Progenitor cell of endocrine pancreas (in vitro differentiated cells): ENCODE measurements around the gene ATF1. TPM values are rescaled to one million over a fixed set of nuclear protein-coding genes. Genes with fewer than 3 reads are reported as not detected.
A peak's percentile ranks its signal among the peaks of the same experiment; 100 is the strongest.
"Not testable (repeated sequence)": the region's sequence is repeated elsewhere in the genome, so short reads cannot be mapped to it uniquely, and the experiment has no call there.

Experiments
- DNase-seq: peaks from one replicate; pipeline ENCODE4 v3.0.0; 2021; ENCODE audit warnings: low spot score; ENCODE audit not compliant: unreplicated experiment
- H3K27ac Mint-ChIP-seq: 2 replicates; pipeline ENCODE4 v1.8.0; 2021; ENCODE audit warnings: mild to moderate bottlenecking, moderate library complexity, mixed read lengths
- H3K27me3 Mint-ChIP-seq: 2 replicates; pipeline ENCODE4 v1.8.0; 2021; ENCODE audit warnings: mixed read lengths
- H3K36me3 Mint-ChIP-seq: 2 replicates; pipeline ENCODE4 v1.8.0; 2022; ENCODE audit warnings: mixed read lengths; ENCODE audit not compliant: insufficient read depth
- H3K4me1 Mint-ChIP-seq: 2 replicates; pipeline ENCODE4 v1.8.0; 2021; ENCODE audit warnings: low read depth, mixed read lengths
- H3K4me3 Mint-ChIP-seq: 2 replicates; pipeline ENCODE4 v1.8.0; 2021; ENCODE audit warnings: low read depth, mild to moderate bottlenecking, moderate library complexity, mixed read lengths
- H3K9me3 Mint-ChIP-seq: 2 replicates; pipeline ENCODE4 v1.8.0; 2021; ENCODE audit warnings: low read depth, mixed read lengths
- total RNA-seq: library from RNA; stranded (reverse); gene quantifications from 2 replicates; pipeline ENCODE4 v1.2.1, GENCODE V29; 2021
- TF ChIP-seq, protein P1 (sequence below): fragments of 200-600 bp; sonication (generic); IDR thresholded peaks from one replicate; pipeline ENCODE4 v1.5.0; 2021; ENCODE audit warnings: antibody characterized with exemption, mild to moderate bottlenecking; ENCODE audit not compliant: unreplicated experiment

Gene ATF1
- total RNA-seq, 1 donor from 2014 or later = 30.1 TPM

- Mint-ChIP-seq H3K4me3 (no peak overlapping the region), H3K4me1 (peaks cover 11% of the 10 kb centered on the region), H3K27ac (no peak overlapping the region), H3K9me3 (no peaks in the 10 kb centered on the region), H3K27me3 (no peaks in the 10 kb centered on the region), H3K36me3 (peaks cover 9% of the 10 kb centered on the region)
- no peak for DNase-seq
- TF ChIP-seq, protein P1, sequence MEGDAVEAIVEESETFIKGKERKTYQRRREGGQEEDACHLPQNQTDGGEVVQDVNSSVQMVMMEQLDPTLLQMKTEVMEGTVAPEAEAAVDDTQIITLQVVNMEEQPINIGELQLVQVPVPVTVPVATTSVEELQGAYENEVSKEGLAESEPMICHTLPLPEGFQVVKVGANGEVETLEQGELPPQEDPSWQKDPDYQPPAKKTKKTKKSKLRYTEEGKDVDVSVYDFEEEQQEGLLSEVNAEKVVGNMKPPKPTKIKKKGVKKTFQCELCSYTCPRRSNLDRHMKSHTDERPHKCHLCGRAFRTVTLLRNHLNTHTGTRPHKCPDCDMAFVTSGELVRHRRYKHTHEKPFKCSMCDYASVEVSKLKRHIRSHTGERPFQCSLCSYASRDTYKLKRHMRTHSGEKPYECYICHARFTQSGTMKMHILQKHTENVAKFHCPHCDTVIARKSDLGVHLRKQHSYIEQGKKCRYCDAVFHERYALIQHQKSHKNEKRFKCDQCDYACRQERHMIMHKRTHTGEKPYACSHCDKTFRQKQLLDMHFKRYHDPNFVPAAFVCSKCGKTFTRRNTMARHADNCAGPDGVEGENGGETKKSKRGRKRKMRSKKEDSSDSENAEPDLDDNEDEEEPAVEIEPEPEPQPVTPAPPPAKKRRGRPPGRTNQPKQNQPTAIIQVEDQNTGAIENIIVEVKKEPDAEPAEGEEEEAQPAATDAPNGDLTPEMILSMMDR = no peak
Measured at GRCh38 chr12:50822082-50822481, 58.2 kb downstream of the ATF1 start.

DNA sequence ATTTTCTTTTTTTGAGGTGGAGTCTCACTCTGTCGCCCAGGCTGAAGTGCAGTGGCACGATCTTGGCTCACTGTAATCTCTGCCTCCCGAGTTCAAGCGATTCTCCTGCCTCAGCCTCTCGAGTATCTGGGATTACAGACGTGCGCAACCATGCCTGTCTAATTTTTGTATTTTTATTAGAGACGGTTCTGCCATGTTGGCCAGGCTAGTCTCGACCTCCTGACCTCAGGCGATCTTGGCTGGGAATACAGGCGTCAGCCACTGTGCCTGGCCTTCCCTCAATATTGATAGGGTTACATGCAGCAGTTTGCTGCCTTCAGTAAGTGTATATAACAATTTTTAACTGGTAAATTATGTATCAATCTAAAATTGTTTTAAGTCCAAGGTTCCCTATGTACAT is 59.8 kb downstream of the ATF1 start:
- not testable (repeated sequence) for DNase-seq, H3K27ac Mint-ChIP-seq, H3K27me3 Mint-ChIP-seq, H3K4me3 Mint-ChIP-seq, H3K9me3 Mint-ChIP-seq, H3K36me3 Mint-ChIP-seq
- peaks cover 11% of the 10 kb centered on the region for H3K4me1 Mint-ChIP-seq

GRCh38 chr12:50824914-50825313 is 61.0 kb downstream of the ATF1 start:
- Mint-ChIP-seq H3K27ac (peak overlapping the region; percentile 15), H3K4me3 (no peak overlapping the region), H3K9me3 (no peaks in the 10 kb centered on the region), H3K4me1 (peaks cover 11% of the 10 kb centered on the region), H3K27me3 (no peaks in the 10 kb centered on the region), H3K36me3 (no peaks in the 10 kb centered on the region)
- TF ChIP-seq, protein P1 = no peak
- DNase-seq = no peak

GRCh38 chr12:50825372-50825838 is 61.5 kb downstream of the ATF1 start:
- no peak overlapping the region for H3K27ac Mint-ChIP-seq
- H3K4me1 Mint-ChIP-seq = peaks cover 11% of the 10 kb centered on the region
- no peaks in the 10 kb centered on the region for H3K27me3 Mint-ChIP-seq
- no peak for DNase-seq
- no peaks in the 10 kb centered on the region for H3K36me3 Mint-ChIP-seq
- H3K9me3 Mint-ChIP-seq = no peaks in the 10 kb centered on the region
- H3K4me3 Mint-ChIP-seq = no peak overlapping the region
- TF ChIP-seq, protein P1 = peak; percentile 67

GRCh38 chr12:50828121-50828520 is 64.2 kb downstream of the ATF1 start:
- no peaks in the 10 kb centered on the region for H3K27me3 Mint-ChIP-seq
- H3K4me3 Mint-ChIP-seq = no peak overlapping the region
- no peaks in the 10 kb centered on the region for H3K36me3 Mint-ChIP-seq
- H3K27ac Mint-ChIP-seq = no peak overlapping the region
- TF ChIP-seq, protein P1 = no peak
- H3K4me1 Mint-ChIP-seq = peaks cover 9% of the 10 kb centered on the region
- no peak for DNase-seq
- peaks cover 10% of the 10 kb centered on the region for H3K9me3 Mint-ChIP-seq

GRCh38 chr12:50828886-50829285 is 65.0 kb downstream of the ATF1 start:
- TF ChIP-seq, protein P1 = no peak
- H3K4me3 Mint-ChIP-seq = no peak overlapping the region
- no peaks in the 10 kb centered on the region for H3K36me3 Mint-ChIP-seq
- no peak for DNase-seq
- H3K27ac Mint-ChIP-seq = peak overlapping the region; percentile 86
- H3K4me1 Mint-ChIP-seq = peaks cover 9% of the 10 kb centered on the region
- H3K27me3 Mint-ChIP-seq = no peaks in the 10 kb centered on the region
- peaks cover 15% of the 10 kb centered on the region for H3K9me3 Mint-ChIP-seq

DNA sequence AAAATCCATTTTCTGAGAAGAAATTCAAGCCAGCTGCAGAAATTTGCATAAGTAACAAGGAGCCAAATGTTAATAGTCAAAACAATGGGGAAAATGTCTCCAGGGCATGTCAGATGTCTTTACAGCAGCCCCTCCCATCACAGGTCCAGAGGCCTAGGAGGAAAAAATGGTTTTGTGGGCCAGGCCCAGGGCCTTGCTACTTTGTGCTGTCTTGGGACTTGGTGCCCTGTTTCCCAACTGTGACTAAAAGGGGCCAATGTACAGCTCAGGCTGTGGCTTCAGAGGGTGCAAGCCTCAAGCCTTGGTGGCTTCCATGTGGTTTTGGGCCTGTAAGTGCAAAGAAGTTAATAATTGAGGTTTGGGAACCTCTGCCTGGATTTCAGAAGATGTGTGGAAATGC is 69.9 kb downstream of the ATF1 start:
- not testable (repeated sequence) for H3K36me3 Mint-ChIP-seq, H3K4me3 Mint-ChIP-seq, H3K27ac Mint-ChIP-seq, H3K4me1 Mint-ChIP-seq, H3K27me3 Mint-ChIP-seq, DNase-seq
- peaks cover 32% of the 10 kb centered on the region for H3K9me3 Mint-ChIP-seq
